HG03175 (cell line): ENCODE results near the gene UBE2G2.

Experiments used
- ATAC-seq: cut with Tn5 transposase; IDR thresholded peaks from one replicate; pipeline ENCODE4 v1.9.1; 2021; ENCODE audit warnings: mild to moderate bottlenecking, moderate library complexity; ENCODE audit not compliant: unreplicated experiment

Gene UBE2G2, protein sequence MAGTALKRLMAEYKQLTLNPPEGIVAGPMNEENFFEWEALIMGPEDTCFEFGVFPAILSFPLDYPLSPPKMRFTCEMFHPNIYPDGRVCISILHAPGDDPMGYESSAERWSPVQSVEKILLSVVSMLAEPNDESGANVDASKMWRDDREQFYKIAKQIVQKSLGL

DNA sequence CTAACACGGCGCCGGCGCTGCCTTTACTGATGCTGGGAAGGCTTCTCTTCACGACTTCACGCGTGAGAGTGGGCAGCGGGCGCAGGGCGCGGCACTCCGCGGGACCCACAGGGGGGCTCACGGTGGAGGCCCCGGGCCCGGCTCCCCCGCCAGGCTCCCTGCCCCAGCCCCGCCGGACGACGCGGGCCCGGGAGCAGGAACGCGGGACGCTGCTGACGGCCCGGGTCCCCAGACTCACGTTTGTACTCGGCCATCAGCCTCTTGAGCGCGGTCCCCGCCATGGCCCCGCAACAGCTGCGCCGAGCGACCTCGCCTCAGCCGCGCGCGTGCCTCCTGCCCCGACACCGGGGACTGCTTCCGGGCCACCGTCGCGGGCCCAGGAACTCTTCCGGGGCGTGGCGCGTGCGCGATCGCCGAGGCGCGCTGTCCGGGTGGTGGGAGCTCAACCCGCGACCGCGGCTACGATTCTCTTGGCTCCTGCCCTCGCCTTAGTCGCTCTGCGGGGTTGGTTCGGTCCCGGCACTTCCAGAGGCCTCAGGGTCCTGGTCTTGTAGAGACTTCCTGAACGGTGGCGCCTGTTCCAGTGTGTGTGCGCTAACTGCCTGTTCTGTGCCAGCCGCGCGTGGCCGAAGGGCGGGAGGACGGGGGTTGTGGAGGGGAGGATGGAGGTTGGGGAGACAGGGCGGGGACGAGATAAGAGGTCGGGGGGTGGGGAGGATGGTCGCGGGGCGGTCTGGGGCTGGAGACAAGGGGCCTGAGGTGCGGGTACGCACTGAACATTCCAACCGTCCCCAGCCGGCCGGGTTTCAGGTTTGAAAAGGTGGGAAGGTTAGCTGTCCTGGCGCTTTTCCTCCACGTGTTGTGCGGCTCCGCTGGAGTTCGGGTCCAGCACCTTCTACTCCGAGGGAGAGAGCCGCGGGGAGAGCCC lies at the start of gene UBE2G2:
Gene UBE2G2, minus strand, starts transcription at position 353 of the 928 bp plus-strand sequence. Its CDS starts 72 bp downstream, at position 281.
- ATAC-seq: peak; percentile 85

DNA sequence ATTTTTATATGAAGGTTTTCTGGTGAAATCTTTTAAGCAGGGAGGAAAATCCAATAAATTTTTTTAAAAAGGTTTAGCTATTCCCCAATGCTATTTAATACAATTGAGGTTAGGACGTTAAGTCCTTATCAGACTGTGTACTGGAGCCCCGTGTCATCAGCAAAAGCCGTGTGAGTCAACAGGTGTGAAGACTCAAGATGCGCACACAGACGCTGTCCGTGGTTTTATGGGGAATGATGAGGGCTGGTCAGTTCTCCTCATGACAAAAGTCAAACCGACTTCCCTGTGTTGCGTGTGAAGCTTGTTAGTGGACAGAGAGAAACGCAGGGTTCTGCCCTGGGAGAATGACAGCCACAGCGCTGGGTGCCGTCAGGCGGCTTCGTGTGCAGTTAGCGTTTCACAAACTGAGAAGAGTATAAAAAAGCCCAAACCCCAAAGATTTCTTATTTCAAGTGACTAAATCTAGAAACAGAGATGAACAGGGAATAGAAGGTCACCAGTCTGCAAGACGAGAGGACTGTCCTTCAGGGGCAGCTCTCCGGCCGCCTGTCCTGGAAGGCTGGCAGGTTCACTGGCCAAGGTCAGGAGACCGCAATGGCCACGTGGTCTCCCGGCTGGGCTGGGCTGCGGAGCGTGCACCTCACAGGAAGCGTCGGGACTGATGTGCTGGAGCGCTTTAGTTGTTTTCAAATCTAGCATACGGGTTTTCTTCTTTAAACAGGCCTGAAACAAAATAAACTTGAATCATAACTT lies 49.5 kb upstream of the UBE2G2 start:
- ATAC-seq: no peak

DNA sequence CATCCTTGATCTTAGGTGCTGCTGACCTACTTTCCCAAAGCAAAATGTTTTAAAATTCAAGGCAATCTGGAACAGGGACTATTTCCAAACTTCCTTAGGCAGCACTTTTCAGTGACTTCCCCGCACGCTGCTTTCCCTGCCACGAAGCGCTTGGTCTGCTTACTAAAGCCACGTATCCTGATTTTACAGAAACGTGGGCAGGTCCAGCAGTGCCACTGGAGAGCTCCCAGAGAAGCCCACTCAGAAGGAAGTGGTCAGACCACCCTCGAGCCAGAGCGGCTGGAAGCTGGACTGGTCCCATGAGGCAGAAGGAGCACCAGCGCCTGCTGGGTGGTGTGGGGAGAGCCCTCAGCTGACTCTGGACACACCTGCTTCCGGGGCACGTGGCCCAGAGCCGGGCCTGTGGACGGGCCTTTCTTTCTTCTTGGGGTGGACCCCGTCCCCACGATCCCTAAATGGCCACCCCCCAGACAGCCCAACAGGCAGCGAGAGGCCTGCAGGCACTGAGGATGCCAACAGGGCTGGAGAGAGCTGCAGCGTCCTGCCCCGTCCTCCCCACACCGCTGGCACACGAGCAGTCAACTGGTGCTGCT lies 48.7 kb upstream of the UBE2G2 start:
- ATAC-seq: no peak

DNA sequence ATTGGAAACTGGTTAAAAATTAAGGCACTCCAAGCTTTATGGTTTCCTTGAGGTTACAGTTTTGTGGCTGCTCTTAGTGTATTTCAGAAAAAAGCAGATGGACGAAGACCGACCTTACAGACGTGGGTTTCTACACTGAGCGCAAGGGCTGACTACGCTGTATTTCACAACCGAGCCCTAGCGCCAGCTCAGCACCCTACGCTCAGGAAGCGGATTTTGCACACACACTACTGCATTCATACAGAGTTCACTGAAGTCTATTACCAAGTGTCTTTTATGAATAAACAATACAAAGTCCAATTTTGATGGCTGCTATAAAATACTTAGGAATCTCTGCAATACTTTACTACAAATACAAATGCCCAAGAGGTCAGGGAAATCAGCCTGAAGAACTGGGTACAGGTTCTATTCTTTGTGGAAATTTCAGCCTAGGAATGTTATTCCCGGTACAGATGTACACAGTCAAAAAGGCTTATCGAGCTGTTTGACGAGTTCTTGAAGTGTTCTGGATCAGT lies 48.1 kb upstream of the UBE2G2 start:
- ATAC-seq: no peak

DNA sequence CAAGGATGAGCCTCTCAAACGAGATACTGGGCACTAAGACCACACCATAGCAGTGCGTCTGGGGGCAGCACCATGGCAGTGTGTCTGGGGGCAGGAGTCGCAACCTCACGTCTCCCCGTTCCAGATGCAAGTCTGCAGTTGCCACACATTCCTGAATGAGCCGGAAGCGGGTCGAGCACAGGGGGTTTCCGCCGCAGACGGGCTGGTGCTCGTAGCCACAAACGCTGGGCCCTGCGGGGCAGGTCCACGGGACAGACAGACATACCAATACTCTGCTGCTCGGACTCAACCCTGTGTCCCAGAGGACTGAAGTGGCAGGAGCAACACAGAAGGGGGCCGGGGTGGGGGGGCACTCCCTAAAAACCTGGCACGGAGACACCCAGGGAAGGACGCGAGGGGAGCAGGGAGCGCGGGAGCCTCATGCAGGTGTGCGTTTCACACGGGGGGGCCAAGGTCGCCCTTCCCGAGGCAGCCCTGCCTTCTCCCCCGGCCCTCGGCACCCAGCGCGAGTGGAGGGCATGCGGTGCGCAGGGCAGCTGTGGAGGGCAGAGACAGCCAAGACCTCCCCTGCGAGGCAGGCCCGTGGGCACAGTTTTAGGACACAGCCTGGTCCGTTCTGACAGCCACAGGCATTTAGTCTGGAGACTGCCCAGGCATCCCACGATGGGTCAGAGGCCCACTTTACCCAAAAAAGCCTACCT lies 47.4 kb upstream of the UBE2G2 start:
- no peak for ATAC-seq

DNA sequence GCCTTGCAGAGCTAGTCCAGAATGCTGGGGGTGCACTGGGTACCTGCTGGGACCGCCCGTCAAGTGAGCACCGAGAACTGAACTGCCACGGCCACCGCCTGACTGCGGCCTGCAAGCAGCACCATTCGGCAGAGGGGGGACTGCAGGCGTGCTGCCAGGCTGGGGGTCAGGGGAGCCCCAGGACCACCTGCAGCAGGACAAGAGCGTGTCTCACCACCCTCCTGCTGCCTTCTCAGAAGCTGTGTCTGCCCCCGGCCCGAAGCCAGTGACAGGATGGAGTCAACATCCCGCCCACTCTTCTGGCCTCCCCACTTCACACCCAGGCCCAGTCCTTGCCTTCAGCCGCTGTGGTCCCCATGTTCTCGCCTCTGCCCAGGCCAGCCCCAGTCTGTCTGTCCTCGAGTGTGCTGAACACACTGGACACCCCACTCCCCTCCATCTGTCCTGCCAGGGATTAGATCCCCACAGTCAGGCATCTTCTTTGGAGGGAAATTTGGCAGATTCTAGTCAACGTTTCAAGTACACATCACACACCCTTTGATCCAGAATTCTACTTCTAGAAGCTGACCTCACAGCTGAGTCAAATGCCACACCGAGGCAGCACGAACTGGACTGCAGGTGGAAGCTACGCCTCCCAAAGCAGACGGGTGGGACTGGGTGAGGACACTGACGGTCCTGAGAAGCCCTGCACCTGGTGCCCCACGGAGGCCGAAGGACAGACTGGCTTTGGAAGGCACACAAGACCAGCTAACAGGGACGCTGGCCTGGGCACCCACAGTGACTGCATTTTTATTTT lies 45.8 kb upstream of the UBE2G2 start:
- no peak for ATAC-seq

DNA sequence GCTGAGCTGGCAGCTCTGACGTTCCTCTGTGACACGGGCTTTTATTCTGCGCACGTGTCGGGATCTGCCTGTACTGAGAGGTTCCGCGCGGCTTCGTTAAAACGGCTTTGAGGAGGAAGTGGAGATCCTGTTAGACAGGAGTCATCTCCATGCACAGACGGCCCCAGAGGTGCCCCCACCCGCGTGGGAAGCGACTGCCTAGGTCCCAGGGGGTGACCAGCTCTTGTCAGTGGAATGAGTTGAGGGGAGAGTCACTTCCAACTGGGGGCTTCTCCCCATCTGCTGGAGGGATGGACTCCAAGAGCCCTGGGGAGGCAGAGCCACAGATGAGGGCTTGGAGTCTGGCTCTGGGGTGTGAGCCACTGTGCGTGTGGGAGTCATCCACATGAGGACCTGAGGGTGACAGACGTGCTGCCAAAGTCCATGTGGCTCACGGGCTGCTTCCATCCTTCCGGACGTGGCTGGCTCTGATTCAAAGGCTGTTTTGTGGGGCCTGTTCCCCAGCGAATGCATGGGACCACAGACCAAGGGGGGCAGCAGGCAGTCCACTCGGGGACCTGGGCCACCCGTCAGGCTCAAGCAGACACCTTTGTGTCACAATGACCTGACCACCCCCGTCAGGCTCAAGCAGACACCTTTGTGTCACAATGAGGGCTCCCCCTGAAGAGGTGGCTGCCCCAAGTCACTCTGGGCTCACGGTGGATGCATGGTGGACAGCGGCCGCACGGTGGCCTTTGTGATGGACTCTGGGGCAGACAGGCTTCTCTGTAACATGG lies 45.1 kb upstream of the UBE2G2 start:
- ATAC-seq: no peak

DNA sequence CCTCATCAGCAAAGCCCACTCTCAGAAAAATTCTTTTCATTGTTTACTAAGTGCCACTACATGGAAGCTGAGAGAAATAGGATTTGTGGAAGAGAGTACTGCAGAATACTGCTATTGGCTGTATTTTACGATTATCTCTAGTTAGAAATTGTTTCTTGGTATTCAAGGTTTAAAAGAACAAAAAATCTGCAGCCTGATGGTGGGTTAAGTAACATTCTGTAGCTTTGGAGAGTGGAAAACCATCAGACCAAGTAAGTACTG lies 44.5 kb upstream of the UBE2G2 start:
- no peak for ATAC-seq

DNA sequence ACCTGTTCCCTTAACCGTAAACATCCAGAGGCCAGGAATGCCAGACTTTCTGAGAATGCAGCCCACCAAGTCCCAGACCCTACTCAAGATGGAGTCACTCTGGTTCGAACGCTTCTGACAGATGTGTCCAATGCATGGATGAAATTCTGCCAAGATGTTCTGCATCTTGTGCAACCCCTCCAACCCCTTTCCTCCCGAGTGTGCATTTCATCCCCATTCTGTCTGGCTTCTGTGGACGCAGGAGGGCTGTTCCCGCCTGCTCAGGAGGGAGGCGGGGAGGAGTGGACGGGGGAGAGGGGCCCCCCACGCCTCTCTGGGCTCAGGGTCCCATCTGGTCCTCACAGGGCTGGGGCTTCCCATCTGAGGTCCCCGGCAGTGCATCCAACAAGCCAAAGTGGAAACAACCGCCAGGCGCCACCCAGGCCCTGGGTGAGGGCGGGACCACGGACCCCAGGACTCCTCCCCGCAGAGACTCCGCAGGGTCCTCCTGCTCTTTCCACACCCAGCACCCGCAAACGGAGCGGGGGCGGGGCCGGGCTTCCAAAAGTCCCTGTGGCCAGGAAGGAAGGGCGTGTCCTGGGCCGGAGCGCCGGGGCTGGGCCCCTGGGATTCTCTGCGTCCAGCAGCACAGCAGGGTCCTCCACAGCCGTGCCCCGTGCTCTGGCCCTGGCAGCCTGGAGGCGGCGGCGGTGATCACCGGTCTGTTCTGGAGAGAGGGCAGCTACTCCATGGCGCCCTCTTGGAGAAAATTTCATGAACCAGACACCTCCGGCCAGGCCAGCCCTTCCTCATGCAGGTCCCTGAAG lies 44.0 kb upstream of the UBE2G2 start:
- ATAC-seq: peak; percentile 52

DNA sequence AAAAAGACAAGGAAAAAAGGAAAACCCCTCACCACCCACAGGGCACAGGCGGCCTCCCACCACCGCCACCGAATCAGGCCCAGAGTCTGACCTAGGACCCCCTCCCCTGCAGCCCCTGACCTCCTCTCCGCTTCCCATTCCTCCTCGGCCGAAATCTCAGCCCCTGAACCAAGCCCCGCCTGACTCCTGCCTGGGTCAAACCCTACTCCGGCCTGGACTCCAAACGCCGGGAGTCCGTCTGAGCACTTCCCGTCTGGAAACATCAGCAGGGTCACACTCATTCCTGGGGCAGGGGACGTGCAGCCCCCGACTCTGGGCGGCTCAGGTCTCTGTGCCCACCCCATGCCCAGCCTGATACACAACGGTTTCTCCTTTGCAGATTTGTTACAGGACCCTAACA lies 42.6 kb upstream of the UBE2G2 start:
- no peak for ATAC-seq

DNA sequence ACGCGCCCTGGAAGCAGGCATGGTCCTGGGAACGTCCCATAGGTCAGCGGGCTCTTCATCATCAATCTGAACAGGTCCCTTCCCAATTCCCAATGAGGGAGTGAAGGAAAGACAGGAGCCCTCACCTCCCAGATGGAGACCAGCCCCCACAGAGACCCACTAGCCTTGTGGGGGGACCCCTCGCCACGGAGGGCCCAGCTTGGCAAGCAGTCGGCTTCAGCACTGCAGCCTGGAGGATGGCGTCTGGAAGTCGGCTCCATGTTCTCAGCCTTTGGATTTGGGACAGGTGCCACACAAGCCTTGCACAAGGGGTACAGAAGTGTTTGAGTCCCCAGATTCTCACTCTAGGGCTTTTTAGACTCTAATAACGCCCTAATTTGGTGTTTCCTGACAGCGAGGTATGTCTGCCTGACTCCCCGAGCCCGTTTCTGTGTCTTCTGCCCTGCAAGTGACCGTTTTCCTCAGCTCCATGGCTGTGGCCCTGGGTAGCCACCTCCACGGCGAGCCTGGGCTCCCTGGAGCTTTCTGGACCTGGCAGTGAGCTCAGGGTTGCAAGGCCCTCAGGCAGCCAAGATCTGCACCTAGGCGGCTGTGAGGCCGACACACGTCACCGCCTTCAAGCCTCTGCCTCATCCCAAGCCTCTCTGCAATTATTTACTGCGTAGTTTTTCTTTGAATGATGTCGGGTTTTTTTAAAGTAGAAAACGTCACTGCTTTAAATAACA lies 41.3 kb upstream of the UBE2G2 start:
- ATAC-seq: no peak

DNA sequence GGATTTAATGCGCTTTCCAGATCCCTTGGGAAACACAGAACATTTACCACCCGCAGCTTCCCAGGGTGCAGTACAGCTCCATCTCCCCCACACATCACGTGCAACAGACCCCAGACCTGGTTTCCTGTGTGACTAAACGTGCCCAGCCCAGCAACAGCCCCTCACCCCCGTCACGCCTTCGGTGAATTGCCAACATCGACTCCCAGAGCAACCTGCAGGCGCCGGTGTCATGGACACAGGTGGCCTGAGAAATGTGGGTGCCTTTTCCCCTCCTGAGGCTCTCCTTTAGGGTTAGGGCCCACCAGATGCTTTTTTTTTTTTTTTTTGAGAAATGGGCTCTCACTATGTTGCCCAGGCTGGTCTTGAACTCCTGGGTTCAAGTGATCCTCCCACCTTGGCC lies 40.5 kb upstream of the UBE2G2 start:
- no peak for ATAC-seq

DNA sequence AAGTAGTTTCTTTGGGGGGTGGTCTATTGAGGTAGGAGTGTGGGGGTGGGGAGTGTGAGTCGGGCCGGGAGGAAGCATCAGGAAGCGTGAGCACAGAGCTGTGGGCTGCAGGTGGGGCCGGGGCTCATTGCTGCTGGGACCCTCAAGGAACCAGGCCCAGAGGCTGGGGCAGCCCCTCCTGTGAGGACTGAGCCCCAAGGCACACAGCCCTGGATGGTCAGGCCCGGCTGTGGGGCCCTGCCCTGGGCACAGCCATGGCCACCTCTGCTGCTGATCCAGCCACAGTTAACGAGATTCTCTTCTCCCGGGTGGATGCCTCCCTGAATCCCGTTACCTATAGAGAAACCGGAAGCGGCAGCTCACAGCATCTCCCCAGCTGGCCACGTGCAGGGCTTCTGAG lies 39.2 kb upstream of the UBE2G2 start:
- ATAC-seq: no peak

DNA sequence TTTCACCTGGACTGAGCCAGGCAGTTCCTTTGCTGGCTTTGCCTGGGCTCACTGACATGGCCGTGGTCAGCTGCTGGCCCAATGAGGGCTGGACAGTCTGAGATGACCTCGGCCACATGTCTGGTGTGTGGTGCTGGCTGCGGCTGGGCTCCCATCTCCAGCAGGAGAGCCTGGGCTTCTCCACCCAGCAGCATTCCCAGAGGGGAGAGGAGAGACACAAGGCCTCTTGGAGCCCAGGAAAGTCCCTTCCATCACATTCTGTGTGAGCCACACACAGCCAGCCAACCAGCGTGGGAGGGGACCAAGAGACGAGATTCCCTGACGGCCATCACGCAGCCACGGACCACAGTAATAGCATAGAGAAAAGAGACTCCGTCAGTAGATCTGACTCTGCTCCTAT lies 37.3 kb upstream of the UBE2G2 start:
- ATAC-seq: no peak

DNA sequence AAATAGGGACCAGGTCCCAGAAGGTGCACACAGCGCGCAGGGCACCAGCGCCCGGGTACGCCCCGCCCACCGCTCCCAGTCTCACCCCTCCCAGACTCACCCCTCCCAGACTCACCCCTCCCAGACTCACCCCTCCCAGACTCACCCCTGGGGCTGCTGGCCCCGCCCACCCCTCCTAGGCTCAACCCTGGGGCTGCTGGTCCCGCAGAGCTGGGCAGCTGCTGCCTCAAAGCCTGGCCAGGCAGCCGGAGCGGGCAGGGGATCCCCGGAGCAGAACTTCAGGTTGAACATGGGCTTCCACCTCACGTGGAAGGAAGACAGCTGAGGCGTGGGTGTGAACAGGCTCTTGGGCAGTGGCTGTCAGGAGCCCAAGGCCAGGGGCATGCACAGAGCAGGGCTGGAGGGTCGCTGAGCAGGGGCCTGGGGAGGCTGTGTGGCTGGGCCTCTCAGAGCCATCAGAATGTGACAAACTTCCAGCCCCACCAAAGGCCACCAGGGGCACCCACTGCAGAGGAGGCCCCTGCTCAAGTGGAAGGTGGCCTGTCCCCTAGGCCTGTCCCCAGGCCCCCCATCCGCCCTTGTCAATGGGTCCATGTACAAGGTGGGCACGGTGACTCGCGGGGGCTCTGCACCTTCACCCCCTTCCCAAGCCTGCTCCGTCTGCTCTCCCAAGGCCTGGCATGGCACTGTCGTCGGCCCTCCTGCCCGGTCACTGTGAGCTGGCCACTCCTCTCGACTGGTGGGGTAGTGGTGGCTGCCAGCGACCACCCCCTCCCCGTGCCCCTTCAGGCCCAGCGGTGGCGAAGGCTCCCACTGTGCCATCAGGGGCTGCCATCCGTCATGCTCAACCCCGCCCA lies 36.6 kb upstream of the UBE2G2 start:
- ATAC-seq: no peak

DNA sequence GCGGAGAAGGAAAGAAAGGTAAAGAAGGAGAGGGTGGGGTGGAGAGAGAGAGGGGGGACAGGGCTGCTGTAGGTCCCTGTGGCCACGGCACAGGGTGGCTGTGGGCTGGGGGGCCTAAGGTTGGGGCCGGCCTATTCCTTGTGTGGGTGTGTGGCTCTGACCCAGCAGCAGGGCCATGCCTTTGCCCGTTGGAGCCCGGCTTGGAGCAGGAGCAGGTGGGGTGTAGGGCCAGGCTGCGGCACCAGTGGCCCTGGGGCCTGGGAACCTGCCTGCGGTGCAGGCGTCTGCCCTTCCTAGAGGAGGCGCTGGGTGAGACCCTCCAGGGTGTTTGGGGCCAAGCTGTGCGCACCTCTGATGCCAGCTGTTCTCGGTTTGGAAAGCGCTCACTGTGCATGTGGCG lies 35.9 kb upstream of the UBE2G2 start:
- ATAC-seq: no peak
